ENCODE data around the gene PALD1.

Gene PALD1

DNA sequence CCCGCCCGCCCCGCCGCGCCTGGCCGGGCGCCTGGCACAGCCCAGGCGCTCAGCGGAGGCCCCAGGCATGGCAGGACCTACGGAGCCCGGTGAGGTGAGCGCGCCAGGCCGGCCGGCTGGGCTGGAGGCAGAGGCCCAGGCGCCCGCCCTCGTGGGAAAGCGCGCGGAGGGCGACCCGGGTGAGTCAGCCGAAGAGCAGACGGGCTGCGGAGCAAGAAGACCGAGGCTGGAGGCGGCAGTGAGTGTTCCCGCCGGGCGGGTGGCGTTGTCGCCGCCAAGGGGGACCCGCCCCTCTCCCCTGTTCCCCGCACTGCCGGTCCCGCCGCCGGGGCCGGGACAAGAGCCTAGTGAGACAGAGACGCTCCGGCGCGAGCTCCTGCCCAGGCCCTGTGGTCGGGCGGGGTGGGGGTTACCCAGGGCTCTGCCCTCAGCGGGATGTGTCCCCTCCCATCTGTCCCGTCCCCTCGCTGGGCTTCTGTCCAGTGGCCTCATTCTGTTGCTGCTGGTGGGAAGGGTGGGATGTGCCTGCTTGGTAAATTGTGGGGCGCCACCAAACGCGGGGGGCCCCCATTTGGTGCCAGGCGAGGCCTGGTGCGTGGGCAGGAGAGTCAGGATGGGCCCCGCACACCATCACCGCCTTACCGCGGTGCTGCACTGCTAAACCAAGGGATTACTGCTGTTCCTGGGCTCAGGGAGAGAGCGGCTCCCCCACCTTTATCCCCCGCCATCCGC lies 20.1 kb upstream of the PALD1 start:
- DNase-seq: no peak

DNA sequence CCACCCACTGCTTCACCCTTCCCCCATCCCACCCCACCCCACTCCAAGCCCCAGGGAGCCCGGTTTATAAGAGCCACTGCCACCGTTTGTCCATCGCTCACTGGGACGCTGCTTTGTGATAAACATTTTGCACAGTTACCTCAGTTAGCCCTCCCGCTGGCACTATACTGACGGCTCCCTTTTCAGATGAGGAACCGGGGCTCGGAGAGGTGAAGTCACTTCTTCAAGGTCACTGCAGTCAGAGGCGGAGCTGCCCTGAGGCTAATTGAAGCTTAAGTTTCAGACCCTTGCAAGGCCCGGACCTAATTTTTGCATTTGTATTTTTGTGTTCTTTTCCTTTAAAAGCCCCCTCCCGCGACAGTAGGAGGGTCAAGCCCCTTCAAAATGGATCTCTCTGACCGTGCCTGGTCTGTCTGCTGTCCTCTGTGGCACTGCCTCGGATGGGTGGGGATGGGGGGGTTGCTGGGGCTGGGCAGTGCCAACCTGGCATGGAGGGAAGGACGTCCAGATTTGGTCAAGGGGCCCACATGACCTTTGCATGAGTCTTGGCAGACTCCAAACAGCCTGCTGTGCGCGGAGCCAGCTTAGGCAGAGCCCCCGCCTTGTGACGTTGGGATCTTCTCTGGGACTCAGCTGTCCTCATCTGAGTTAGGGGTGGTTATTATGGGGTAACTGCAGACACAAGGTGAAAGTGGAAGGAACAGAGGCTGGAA lies 19.4 kb upstream of the PALD1 start:
- no peak for DNase-seq

DNA sequence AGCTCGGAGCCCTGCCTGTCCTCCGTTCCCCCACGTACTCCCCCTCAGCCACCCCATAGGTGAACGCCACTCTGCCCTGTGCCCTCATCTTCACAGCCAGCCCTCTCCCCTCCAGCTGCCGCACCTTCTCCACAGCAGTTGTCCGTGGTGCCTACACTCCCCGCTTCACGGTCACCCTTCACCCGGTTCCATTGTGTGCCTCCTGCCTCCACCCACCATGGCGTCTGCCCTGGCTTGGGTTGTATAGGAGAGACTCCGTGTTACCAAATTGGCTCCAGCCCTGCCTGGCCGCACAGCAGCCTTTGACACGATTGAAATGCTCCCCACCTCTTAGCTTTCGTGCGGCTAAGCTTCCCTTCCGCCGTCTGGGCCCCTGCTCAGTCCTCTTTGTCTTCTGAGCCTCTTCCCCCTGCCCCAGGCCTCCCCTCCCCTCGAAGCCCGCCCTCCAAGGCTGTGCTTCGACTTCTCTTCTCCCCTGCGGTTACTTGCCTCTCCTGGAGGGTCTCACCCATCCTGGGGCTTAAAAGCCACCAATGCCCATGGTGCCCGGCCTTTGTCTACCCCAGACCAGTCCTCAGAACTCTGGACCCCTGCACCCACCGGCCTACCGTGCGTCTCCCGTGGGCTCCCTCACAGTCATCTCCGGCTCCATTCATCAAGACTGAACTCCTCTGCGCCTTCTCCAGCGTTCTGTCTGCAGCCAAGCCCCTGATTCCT lies 18.6 kb upstream of the PALD1 start:
- DNase-seq: no peak

DNA sequence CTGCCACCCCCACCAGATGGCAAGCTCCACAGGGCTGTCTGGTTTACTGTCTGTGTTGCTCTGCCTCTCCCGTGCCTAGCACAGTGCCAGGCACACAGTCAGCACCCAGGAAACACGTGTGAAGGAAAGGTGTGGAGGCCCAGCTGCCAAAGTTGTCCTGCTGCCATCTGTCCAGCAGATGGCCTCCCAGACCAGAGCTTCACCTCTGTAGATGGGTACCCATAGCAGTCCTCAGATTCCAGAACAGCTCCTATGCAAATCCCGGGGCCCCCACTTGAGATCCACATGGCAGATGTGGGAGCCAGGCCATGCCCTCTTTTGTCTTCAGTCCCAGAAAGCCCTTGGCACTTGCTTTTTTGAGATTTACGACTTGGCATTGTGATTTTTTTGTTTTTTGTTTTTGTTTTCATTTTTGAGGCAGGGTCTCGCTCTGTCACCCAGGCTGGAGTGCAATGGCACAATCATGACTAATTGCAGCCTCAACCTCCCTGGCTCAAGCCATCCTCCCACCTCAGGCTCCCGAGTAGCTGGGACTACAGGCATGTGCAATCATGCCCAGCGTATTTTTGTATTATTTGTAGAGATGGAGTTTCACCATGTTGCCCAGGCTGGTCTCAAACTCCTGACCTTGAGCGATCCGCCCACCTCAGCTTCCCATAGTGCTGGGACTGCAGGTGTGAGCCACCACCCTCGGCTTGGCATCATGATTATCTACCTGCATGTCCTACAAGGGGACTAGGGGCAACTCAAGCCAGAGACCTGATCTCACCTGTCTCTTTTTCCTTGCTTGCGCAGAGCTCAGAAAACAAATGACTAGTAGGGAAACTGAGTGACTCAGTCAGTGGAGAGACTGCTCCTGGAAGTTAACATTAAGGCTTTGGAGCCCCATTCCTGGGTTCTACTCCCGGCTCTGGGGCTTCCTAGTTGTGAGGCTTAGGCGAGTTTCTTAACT lies 16.9 kb upstream of the PALD1 start:
- DNase-seq: no peak

DNA sequence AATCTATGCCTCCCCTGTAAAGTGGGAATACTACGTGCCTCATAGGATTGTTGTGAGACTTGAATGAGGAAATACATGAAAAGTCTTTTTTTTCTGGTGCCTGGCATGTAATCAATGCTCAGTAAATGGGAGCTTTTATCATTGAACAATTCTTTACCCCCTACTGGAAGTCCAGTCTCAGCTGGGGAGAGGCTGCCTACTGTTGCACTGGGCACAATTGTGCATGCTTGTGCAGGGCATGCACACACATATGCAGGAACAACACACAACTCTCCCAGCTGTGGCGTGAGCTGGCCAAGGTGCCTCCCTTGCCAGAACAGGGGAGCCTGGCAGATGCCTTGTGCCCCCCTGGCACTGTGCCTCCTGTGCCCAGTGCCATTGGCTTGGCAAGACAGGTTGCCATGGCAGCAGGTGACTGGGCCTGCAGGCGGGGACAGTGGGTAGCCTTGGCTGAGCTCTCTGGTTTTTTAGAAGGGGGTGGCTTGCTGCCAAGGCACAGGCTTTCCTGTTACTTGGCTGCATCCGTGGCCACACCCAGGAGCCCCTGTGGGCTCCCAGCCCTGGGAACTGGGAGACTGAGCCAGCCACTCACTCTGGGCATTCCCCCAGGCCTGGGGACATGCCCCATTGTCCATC lies 16.1 kb upstream of the PALD1 start:
- no peak for DNase-seq

DNA sequence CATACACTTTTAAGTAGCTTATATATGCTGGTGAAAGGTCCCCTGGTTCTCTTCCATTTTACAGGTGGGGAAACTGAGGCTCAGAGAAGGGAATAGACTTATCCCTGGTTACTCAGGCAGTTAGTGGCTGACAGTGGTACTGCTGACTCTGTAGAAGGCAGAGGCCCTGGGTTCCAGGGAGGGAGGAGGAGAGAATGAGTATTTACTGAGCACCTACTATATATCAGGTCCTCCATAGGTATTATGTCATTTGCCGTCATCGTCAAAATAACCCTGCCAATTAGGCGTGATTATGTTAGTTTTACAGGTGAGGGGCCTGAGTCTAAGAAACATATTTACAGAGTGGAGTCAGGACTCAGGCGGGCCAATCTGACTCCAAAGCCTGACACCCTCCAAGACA lies 13.3 kb upstream of the PALD1 start:
- no peak for DNase-seq

DNA sequence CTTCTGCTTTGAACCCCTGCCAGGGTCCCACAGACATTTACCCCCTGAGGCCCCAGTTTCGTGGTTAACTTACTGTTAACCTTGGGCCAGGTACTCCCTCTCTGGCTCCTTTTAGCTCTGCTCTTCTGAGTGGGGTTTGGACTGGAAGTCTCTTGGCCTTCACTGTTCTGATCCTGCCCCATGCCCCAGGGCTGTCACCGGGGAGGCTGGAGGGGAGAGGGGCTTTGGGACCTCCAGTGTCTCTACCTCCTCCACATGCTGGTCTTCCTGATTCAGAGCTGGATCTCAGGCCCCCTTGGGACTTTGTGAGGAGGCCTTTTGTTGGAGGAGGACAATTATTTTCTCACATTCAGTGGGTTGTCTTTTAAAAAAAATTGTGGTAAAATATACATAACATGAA lies 12.7 kb upstream of the PALD1 start:
- DNase-seq: no peak

DNA sequence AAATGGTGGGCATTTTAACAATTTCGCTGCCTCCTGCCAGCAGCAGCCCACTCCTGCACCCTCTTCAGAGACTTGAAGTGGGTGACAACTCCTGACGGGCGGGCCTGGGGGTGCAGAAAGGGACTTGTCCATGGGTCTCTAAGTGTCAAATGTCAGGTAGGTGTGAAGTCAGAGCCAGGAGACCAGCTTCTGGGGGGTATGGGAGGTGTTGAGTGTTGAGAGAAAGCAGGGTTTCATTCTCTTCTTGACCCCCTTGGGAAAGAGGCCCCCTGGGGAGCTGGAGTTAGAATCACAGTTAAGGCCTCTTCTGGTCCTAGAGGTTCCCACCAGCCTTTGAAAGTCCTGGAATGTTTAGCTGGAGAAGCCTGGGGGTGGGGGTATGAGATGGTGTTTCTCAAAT lies 11.6 kb upstream of the PALD1 start:
- no peak for DNase-seq

DNA sequence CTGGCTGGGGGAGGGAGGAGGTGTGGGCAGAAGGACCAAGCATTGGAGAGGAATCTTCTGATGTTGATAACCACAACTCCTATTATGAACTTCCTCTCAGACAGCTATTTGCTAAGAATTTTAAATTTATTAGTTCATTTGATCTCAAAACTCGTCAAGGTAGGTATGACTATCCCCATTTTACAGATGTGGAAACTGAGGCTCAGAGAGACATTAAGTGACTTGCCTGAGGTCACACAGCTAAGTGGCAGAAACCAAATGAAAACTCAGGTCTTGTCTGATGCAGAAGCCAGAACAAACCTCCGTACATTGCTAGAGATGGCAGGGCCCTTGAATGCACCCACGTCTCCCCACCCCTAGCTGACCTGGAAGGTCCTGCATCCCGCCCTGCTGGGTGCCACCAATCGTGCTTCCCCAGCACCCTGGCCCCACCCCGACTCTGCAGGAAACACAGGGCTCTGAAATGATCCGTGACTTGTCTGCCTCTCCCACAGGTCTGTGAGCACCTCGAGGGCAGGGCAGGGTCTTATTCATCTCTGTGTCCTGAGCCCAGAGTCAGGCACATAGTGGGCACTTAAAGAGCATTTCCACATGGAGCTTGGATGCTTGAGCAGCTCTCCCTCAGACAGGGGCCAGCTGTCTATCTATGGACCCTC lies 5.6 kb upstream of the PALD1 start:
- DNase-seq: no peak

DNA sequence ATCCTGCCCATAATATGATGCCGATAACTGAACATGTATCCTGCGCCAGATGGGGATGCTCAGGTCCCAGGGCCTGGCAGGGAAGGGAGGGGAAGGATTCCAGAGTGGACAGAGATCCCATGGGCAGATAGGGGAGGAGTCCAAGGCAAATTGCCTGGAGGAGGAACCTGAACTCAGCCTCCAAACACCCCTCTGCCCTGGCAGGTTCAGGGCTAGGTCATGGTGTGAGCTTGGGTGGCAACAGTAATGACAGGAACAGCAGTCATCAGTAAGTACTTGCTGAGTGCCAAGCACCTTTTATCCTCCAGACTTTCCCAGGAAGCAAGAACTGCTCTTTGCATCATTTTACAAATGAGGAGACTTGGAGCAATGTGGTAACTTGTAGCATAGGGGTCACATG lies 3.8 kb upstream of the PALD1 start:
- DNase-seq: no peak

DNA sequence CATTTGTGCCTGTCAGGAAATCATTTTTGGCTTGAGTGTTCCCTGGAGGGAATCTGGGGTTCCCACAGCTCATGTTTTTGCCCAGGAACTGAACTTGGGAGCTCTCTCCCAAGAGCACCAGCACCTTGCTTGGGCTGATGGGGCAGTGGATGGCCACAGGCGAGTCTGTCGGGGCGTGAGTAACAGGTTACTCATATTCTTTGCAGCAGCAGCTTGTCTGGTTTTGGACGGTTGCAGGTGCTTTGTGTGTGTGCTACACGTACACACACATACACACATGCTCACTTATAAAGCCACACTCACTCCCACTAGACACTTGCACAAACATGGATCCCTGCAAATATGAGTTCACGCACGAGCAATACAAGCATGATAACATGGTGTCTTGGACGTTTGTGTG lies 2.9 kb upstream of the PALD1 start:
- DNase-seq: no peak

DNA sequence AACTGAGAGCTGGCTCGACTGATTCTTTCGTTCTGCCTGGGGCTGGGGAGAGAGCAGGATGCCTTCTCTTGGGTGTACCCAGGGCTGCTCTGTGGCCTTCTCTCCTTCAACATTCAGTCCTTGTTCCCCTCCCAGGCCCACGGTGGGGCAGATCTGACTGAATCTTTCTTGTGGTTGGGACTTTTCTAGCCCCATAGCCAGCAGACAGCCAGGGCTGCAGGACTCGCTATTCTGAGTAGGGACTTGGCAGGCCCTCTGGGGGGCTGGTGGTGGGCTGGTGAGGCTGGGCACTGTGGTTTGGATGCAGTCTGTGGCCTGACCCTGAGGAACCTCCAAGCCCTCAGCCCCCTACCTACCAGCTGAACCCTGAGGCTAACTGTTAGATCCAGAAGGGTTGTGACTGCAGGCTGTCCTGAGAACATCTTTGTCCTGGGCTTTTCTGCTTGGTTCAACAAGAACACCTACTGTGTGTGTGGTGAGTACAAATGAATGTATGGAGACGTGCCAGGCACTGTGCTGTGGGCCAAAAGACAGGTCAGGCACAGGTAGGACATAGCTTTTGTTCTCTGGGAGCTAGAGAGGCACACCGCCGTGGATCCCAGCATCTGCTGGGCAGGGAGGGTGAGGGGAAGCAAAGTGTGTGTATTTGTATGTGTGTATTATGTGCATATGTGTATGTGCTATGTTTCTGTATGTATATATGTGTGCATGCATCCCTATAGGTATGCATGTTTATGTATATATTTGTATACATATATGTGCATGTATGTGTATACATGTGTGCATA lies 2.1 kb upstream of the PALD1 start:
- no peak for DNase-seq

DNA sequence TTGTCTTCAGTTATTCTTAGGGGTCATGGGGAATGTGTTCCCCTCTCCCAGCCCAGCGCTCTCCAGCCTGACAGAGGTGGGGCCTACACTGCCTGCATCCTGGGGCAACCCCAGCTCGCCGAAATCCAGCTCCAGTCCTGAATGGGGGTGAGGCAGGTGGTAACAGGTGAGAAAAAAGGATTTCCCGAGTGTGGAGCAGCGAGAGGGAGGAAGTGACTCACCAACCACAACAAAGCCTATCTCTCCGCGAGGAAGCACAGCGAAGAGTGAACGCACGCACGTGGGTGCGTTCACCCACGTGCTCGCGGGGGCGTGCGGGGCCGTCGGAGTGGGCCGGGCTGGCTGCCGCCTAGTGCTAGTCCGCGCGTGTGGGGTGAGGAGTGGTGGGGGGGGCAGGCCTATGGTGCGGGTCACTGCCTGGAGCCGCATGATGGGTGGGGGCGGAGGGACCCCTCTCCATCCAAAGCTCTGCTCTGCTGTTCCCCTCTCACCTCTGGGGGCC lies 855 bp upstream of the PALD1 start:
- no peak for DNase-seq

DNA sequence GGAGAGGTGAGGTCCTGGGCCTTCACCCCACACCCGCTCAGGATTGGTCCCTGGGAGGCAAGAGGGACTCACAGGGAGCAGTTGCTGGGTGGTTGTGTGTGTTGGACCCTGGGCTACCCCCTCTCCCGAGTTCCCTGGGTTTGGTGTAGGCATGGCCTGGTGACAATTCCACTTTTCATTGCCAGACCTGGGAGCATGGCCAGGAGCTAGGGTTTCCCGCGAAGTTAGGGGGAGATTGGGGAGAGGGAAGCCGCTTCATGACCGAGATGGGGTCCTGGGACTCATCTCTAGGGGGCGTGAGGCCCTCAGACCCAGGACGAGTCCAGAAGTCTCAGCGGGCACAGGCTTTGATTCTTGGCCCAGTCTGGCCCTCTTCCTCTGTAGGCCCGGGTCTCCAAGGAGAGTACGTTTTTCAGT lies 606 bp downstream of the PALD1 start:
- no peak for DNase-seq

DNA sequence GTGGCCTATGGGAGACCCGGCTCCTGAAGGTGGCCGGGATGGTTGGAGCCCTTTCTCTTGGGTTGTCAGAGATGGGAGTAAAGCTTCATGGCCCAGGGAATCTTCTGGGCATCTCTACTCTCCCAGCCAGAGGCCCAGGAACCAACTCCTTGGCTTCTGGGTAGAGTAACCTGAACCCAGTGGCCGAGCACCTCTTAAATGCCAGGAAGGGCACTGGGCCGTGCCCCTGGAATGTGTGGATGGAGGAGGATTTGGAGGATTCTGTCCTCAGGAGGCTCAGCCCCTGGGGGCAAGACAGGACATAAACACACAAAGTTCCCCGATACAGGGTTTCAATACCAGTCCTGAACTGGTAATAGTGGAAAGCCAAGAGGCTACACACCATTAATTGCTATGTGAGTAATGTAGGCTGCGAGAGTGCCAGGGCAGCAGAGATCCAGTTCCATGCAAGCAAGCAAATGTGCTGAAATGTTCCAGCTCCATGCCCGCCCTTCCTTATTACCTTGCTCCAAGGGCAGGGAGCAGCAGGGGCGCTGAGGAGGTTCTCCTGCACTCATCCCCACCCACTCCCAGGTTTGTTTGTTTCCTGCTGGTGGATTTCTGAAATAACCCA lies 1.2 kb downstream of the PALD1 start:
- no peak for DNase-seq

DNA sequence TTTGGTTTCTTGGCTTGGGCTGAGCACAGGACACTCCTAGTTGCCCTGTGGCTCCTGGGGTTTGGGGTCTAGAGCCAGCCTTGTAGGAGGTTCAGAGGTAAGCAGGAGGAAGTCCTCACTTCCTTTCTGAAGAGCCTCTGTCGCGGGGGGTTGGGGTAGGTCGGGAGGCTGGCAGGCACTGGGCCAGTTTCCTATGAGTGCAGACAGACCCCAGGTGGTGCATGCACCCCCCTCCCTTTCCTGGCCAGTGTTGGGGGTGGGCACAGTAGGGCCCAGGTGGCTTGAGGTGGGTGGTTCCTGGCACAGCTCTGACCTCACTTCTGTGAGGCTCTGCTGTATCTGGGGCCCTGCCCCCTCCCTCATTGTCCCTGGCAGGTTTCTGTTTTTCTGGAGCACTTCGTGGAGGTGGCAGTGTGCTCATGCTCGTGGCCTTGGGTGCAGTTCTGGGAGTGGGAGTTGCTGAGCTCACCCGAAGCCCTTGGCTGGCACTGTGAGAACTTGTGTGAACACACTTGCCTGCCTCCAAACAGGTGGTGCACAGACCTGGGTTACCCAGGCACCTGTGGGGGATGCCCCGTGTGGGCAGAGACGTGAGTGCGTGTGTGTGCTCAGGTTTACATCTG lies 1.8 kb downstream of the PALD1 start:
- DNase-seq: no peak

DNA sequence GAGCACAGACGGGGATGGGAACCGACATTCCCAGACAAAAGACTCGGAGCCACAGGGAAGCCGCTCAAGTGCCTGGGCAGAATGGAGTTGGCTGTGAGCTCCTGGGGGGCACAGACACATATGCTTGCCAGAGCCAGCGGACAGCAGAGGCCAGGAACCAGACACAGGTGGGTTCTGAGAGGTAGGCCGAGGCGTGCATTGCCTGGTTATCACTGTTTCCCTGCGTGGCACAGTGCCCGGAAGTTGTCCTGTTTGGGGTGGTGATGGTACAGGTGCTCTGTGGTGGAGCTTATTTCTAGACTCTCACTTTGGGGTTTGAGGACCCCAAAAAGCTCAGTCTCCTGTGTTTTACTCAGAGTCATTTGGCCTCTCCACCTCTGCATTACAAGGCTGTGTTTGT lies 2.5 kb downstream of the PALD1 start:
- DNase-seq: no peak

DNA sequence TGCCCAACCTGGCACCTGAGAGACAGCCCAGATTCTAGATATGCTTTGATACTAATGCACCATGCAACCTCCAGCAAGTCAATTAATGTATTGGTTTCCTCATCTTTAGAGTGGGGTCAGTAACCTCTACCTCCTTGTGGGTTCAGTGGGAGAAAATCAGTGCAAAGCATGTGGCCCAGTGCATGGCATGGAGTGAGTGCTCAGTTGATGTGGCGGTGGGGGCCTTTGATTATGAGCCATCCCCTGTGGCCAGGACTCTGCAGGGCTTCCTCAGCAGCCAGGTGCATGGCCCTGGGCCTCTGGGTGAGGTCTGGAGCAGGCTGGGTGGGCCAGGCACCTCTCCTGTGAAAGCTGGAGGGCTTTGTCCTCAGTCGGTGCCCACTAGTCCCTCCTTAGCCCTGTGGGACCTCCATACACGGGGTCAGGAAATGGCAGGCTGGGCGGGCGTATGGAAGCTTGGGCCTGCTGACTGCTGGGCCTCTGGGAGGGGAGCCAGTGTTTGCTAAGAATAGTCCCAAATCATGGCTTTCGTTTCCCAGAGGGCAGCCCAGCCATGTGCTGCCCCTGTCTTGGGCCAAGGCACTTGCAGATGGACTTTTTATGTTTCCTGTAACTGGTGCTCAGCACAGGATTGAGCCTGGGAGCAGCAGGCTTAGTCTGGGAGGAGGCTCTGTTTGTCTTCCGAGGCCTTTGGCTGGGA lies 3.4 kb downstream of the PALD1 start:
- no peak for DNase-seq
